GM12873 (cell line): Measurements from ENCODE around the gene FOXRED2.

Experiments
- TF ChIP-seq, protein P1 (sequence below): IDR thresholded peaks from 2 replicates; pipeline ENCODE4 v1.5.1; 2012; ENCODE audit warnings: low read depth, mild to moderate bottlenecking, moderate library complexity, low read length, control low read depth; ENCODE audit not compliant: insufficient read depth; ENCODE audit errors: missing control alignments

FOXRED2 gene

DNA sequence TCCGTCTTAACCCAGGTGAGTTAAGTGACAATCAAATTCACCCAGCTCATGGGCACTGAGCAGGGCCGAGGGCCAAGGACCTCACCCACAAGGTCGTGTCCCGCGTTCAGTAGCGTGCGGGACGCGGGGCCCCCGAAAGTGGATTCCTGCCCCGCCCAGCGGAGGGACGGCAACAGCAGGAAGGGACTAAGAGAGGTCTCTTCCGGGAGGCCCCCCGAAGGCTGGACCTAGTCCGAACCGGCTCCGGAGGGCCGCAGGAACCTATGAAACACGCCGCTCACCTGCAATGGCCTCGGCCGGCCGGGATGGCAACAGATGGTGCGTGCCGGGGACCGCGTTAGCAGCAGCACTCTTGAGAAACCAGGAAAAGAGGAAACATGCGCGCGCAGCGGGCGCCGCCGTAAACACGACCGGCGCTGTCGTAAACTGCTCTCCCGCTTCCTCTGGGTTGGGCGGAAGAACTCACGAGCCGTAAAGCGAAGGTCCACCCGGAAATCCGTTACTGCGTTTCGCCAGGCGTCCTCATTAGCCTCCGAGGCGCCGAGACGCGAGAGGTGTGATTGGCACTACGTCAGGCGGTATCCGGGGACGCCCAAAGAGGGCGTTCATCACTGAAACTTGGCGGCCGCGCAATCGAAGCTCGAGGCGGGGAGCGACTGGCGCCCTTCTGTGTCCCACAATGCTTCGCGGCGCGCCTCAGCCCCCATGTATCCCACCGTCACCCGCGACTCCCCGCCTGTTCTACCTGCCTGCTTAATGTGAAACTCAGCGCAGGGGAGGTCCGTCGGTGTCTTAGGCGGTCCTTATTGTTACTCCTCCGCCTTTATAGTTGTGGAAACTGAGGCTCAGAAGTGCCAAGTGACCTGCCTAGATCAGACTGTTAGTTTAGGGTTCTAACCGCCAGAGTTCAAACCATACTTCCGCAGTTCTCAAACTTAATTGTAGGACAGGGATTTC is 22.2 kb upstream of the FOXRED2 start, which contains the start of gene EIF3D:
Gene EIF3D (minus strand): TSS at position 372 of the 957 bp plus-strand sequence. CDS start 3,045 bp downstream, outside the sequence.
- TF ChIP-seq, protein P1, sequence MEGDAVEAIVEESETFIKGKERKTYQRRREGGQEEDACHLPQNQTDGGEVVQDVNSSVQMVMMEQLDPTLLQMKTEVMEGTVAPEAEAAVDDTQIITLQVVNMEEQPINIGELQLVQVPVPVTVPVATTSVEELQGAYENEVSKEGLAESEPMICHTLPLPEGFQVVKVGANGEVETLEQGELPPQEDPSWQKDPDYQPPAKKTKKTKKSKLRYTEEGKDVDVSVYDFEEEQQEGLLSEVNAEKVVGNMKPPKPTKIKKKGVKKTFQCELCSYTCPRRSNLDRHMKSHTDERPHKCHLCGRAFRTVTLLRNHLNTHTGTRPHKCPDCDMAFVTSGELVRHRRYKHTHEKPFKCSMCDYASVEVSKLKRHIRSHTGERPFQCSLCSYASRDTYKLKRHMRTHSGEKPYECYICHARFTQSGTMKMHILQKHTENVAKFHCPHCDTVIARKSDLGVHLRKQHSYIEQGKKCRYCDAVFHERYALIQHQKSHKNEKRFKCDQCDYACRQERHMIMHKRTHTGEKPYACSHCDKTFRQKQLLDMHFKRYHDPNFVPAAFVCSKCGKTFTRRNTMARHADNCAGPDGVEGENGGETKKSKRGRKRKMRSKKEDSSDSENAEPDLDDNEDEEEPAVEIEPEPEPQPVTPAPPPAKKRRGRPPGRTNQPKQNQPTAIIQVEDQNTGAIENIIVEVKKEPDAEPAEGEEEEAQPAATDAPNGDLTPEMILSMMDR = no peak

DNA sequence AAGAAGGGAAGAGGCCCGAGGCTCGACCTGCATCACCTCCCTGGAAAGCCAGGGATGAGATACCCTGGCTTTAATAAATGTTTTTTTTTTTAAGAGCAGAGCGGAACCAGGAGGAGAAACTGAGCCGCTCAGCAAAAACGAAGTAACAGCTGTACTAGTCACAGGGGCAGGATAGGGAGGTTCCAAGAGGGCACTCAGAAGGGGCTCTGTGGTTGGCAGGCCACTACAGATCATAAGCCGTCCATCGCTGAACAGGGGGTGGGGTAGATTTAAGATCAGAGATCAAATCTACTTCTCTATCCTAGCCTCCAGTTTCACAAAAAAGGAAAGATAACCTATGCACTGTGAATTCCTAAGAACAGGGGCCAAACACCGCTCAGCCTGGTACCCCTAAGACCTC is 21.5 kb upstream of the FOXRED2 start:
- TF ChIP-seq, protein P1 = no peak

DNA sequence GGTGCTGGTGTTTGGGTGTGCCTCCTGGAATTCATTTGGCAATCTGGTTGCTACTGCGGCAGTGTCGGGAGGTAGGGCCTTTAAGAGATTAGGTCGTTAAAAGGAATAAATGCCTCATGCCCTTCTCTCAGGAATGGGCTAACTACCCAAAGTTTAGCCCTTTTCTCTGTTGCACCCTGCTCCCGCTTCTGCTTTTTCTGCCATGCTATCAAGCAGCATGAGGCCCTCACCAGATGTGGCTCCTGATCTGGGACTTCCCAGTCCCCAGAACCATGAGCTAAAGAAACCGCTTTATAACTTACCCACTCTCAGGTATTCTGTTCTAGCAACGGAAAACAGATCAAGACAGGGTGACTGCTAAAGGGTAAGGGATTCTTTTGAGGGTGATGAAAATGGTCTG is 15.8 kb upstream of the FOXRED2 start:
- TF ChIP-seq, protein P1 = no peak

DNA sequence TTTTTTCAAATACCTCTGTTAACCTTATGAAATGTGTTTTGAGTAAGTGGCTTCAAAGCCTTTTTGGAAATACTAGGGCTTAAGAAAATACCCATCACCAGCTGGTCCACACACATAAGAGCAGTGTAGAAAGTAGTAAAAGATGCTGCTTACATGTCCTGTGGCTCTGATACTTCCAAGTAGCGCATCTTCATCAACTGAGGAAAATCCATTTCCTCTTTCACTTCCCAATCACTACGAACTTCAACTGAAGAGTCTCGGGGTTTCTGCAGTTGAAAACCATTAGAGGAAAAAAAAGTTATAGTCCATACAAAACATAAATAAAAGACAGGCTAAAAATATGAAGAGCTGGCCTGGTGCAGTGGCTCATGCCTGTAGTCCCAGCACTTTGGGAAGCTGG is 13.6 kb upstream of the FOXRED2 start:
- TF ChIP-seq, protein P1 = no peak

DNA sequence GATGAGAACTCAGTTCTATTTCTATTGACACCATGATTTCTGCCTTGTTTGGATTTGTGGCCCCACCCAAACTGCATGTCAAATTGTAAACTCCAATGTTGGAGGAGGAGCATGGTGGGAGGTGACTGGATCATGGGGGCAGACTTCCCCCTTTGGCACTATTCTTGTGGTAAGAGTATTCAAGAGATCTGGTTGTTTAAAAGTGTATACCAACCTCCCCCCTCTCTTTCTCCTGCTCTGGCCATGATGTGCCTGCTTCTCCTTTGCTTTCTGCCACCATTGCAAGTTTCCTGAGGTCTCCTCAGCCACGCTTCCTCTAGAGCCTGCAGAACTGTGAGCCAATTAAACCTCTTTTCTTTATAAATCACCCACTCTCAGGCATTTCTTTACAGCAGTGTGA is 7.9 kb upstream of the FOXRED2 start:
- TF ChIP-seq, protein P1 = no peak

DNA sequence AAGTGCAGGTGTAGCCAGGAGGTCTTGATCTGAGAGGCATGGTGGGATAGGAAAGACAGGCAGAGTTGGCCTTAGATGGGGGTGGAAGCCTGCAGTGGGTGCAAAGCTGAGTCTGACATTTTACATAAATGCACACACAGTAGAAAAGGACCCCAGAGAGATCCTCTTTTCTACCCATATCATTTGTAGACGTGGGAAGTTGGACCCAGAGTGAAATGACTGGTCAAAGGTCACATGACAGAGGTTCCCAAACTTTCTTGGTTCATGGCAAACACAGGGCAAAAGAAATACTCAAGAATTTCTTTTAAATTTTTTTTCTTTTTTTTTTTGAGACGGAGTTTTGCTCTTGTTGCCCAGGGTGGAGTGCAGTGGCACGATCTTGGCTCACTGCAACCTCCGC is 6.2 kb upstream of the FOXRED2 start:
- TF ChIP-seq, protein P1 = no peak

DNA sequence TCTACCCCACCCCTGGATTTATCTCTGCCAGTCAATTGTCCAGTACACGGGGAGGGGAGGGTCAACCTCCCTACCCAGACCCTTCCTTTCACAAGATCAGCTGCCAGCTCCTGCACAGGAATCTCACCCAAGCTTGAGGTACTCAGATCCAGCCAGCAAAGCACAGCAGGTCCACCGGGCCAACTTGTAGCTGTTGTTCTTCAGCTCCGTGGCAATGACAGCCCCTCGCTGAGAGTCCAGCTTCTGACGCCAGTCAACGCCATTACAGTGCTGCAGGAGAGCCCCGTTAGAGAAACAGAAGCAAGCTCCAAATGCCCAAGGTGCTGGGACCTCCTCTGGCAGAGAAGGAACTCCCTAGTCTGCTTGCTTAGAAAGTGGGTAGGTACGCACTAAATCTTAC is 5.5 kb upstream of the FOXRED2 start:
- TF ChIP-seq, protein P1 = no peak
